Stimulated activated CD8-positive, alpha-beta memory T cell treated with anti-CD3 and anti-CD28 coated beads, Interleukin-7, amount 100 ng/mL, for 4 hours (primary cell): ENCODE measurements around the gene CAPZB.

Source experiments
- DNase-seq, 2 donors: peaks; one replicate each; pipeline ENCODE4 v3.0.0-alpha.2; 2020; ENCODE audit warnings: low read depth in 2 of 2

Gene CAPZB

GRCh38 chr1:19368964-19369363 is 116.4 kb downstream of the CAPZB start:
- DNase-seq, result no peak

- no peak for DNase-seq
Measured at GRCh38 chr1:19368050-19368449, 117.3 kb downstream of the CAPZB start.

- DNase-seq, result no peak
Measured at GRCh38 chr1:19367584-19368041, 117.7 kb downstream of the CAPZB start.

- DNase-seq, result no peak
Measured at GRCh38 chr1:19366599-19367536, 118.5 kb downstream of the CAPZB start.

- DNase-seq, result no peak
Measured at GRCh38 chr1:19365721-19366120, 119.6 kb downstream of the CAPZB start.

- no peak for DNase-seq
Measured at GRCh38 chr1:19363536-19364152, 121.7 kb downstream of the CAPZB start.

- DNase-seq, result no peak
Measured at GRCh38 chr1:19361611-19362147, 123.7 kb downstream of the CAPZB start.

- no peak for DNase-seq
Measured at GRCh38 chr1:19360843-19361610, 124.3 kb downstream of the CAPZB start.

GRCh38 chr1:19360432-19360831 is 124.9 kb downstream of the CAPZB start:
- DNase-seq, result no peak

GRCh38 chr1:19360016-19360415 is 125.3 kb downstream of the CAPZB start:
- no peak for DNase-seq

- DNase-seq, result no peak
Measured at GRCh38 chr1:19359357-19359756, 126.0 kb downstream of the CAPZB start.

GRCh38 chr1:19358710-19359109 is 126.6 kb downstream of the CAPZB start:
- no peak for DNase-seq

GRCh38 chr1:19357299-19357986 is 127.9 kb downstream of the CAPZB start:
- no peak for DNase-seq

GRCh38 chr1:19356266-19356665 is 129.1 kb downstream of the CAPZB start:
- DNase-seq, result no peak

GRCh38 chr1:19354531-19354981 is 130.8 kb downstream of the CAPZB start:
- no peak for DNase-seq

- DNase-seq, result no peak
Measured at GRCh38 chr1:19353596-19353995, 131.7 kb downstream of the CAPZB start.

GRCh38 chr1:19352839-19353238 is 132.5 kb downstream of the CAPZB start:
- DNase-seq, result no peak

- DNase-seq, result no peak
Measured at GRCh38 chr1:19351873-19352272, 133.5 kb downstream of the CAPZB start.

GRCh38 chr1:19350566-19350965 is 134.8 kb downstream of the CAPZB start:
- no peak for DNase-seq

- no peak for DNase-seq
Measured at GRCh38 chr1:19349999-19350398, 135.3 kb downstream of the CAPZB start.
